Muscle of leg (tissue), 11 donors: Measurements from ENCODE around the gene SATB1. TPM values are rescaled to one million over a fixed set of nuclear protein-coding genes. Genes with fewer than 3 reads are reported as not detected.
A peak's percentile ranks its signal among the peaks of the same experiment; 100 is the strongest.

ENCODE experiments used
- DNase-seq: peaks from one replicate; pipeline ENCODE4 v3.0.0; 2013
- H3K27ac ChIP-seq: one replicate; pipeline ENCODE4 v1.5.1; 2013; ENCODE audit warnings: mild to moderate bottlenecking, low read length, control low read depth
- H3K27me3 ChIP-seq: one replicate; pipeline ENCODE4 v1.6.1; 2013; ENCODE audit warnings: low read length; ENCODE audit not compliant: control insufficient read depth, insufficient read depth
- H3K36me3 ChIP-seq: one replicate; pipeline ENCODE4 v1.6.1; 2013; ENCODE audit warnings: low read length; ENCODE audit not compliant: control insufficient read depth, insufficient read depth
- H3K4me1 ChIP-seq: one replicate; pipeline ENCODE4 v1.6.1; 2013; ENCODE audit warnings: low read length; ENCODE audit not compliant: control insufficient read depth, insufficient read depth
- H3K4me3 ChIP-seq: one replicate; pipeline ENCODE4 v1.5.1; 2013; ENCODE audit warnings: low read length, control low read depth
- H3K9me3 ChIP-seq: replicated peaks from 2 replicates; pipeline ENCODE4 v1.6.1; 2013; ENCODE audit warnings: low read depth, low read length; ENCODE audit not compliant: control insufficient read depth
- WGBS: methylation state at CpG from one replicate; pipeline ENCODE4 v1.1.5; 2013; ENCODE audit warnings: missing lambda C conversion rate; ENCODE audit not compliant: insufficient coverage; 5-methylcytosine and 5-hydroxymethylcytosine counted together
- polyA plus RNA-seq, 8 donors: library from polyadenylated mRNA; unstranded; fragments of 120-200 nt; gene quantifications; one replicate each; pipeline versions ENCODE4 v1.2.1 to v1.2.3, GENCODE V29; 2013; ENCODE audit warnings: inconsistent platforms in 1 of 8, low replicate concordance in 1 of 8; ENCODE audit not compliant: insufficient read length in 8 of 8, insufficient read depth in 1 of 8
- total RNA-seq: library from RNA; stranded (reverse); fragments of 120-200 nt; gene quantifications from one replicate; pipeline ENCODE4 v1.2.4, GENCODE V29; 2013

SATB1 gene
- total and polyA plus RNA-seq, 9 donors: 29.0 to 39.0 (median 34.6) TPM

DNA sequence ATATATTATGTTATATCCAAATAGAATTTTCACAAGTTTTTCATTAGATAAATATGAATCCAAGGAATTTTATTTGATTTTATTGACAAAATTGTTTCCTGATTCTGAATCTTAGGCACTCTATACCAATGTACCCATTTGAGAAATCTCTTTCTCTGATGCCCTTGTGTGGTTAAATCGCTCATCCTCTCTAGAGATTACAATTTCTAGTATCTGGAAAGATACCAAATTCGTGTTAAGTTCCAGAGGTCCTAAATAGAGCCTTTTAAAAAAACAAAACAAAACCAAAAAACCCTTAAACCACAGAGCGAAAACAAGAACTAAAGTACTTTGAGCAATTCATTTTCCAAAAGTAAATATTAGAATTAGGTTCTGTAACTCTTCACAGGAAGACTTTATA, 20.0 kb downstream of the SATB1 start:
- no peaks in the 10 kb centered on the region for H3K27me3 ChIP-seq
- H3K4me1 ChIP-seq: no peaks in the 10 kb centered on the region
- H3K9me3 ChIP-seq: no peaks in the 10 kb centered on the region
- H3K27ac ChIP-seq: no peak overlapping the region
- DNase-seq: no peak
- no peaks in the 10 kb centered on the region for H3K36me3 ChIP-seq
- H3K4me3 ChIP-seq: no peak overlapping the region
- WGBS: no CpG with 5 or more reads among the region's 3 CpGs

- Histone ChIP-seq H3K27ac (no peak overlapping the region), H3K27me3 (no peaks in the 10 kb centered on the region), H3K4me3 (no peak overlapping the region), H3K36me3 (no peaks in the 10 kb centered on the region), H3K9me3 (no peaks in the 10 kb centered on the region), H3K4me1 (no peaks in the 10 kb centered on the region)
- no peak for DNase-seq
- 33% methylated on average over 1 of the region's 2 CpGs for WGBS
Measured at GRCh38 chr3:18403061-18403460, 22.1 kb downstream of the SATB1 start.

DNA sequence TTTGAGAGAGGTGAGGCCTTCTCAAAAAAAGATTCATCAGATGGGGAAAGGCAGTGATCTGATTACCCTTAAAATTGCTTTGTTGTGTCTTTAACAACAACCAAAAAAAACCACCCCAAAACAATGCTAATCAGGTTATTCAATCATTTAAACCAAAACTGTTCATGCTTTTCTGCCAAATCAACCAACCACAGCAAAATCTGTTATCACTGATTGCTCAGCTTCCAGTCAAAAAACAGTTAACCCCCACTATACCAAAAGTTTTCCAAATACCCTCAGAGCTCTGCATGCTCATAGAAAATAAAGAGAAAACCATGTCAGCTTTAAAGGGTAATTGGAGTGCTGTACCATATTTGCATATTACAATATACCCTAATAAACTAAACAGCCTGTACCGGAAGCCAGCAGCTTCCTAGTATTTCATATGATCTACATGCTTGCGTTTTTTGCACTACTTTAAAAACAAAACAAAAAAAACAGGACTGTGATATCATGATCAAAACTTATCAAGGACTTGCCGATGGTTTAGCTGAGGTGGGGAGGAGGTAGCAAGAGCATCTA, 22.8 kb downstream of the SATB1 start:
- no peak overlapping the region for H3K27ac ChIP-seq
- no peak for DNase-seq
- 100% methylated on average over 1 of the region's 3 CpGs for WGBS
- H3K27me3 ChIP-seq: no peaks in the 10 kb centered on the region
- no peaks in the 10 kb centered on the region for H3K9me3 ChIP-seq
- no peak overlapping the region for H3K4me3 ChIP-seq
- H3K36me3 ChIP-seq: no peaks in the 10 kb centered on the region
- H3K4me1 ChIP-seq: no peaks in the 10 kb centered on the region

- Histone ChIP-seq H3K9me3 (no peaks in the 10 kb centered on the region), H3K27ac (no peak overlapping the region), H3K4me3 (no peak overlapping the region), H3K27me3 (no peaks in the 10 kb centered on the region), H3K36me3 (peaks cover 4% of the 10 kb centered on the region), H3K4me1 (no peaks in the 10 kb centered on the region)
- DNase-seq: peak; percentile 31
- 100% methylated on average over 1 of the region's 10 CpGs for WGBS
Measured at GRCh38 chr3:18401300-18401961, 23.7 kb downstream of the SATB1 start.

DNA sequence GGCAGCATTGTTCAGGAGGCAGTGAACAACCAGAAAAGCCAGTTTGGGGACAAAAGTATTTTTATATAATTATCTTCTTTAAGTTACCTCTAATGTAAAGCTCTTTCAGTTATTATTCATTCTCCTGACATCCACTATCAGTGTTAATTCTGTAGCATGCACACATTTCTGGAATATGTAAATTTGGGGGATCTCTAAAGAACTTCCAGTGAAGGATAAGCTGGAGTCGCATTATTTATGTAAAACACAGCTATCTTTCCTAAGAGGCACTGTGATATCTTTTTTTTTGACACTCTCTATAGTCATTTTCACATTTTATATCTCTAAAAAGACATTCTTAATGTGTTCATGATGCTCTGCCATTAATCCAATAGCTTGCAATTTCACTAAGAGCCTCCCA, 26.7 kb downstream of the SATB1 start:
- Histone ChIP-seq H3K4me1 (no peaks in the 10 kb centered on the region), H3K36me3 (peaks cover 12% of the 10 kb centered on the region), H3K4me3 (no peak overlapping the region), H3K27me3 (no peaks in the 10 kb centered on the region), H3K27ac (no peak overlapping the region), H3K9me3 (no peaks in the 10 kb centered on the region)
- no CpG with 5 or more reads among the region's 1 CpG for WGBS
- DNase-seq: no peak

DNA sequence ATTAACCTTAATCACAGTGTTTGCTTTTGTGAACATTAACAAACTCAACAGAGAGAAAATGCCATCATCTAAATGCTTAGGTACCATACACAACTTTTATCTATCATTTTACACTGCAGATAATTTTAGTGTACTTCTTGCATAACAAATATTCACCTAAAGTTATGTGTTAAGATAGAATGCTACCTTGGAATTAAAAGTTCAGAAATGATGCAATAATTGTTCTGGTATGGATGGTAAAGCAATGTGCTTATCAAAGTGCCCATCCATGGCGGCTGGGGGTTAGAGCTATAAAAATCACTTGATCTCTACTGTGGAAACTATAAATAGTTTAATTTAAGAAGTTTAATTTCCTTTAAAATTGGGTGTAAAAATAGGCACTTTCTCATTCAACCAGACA, 28.7 kb downstream of the SATB1 start:
- no CpG with 5 or more reads among the region's 1 CpG for WGBS
- Histone ChIP-seq H3K9me3 (no peaks in the 10 kb centered on the region), H3K36me3 (peaks cover 12% of the 10 kb centered on the region), H3K27me3 (no peaks in the 10 kb centered on the region), H3K4me1 (no peaks in the 10 kb centered on the region), H3K27ac (no peak overlapping the region), H3K4me3 (no peak overlapping the region)
- no peak for DNase-seq

DNA sequence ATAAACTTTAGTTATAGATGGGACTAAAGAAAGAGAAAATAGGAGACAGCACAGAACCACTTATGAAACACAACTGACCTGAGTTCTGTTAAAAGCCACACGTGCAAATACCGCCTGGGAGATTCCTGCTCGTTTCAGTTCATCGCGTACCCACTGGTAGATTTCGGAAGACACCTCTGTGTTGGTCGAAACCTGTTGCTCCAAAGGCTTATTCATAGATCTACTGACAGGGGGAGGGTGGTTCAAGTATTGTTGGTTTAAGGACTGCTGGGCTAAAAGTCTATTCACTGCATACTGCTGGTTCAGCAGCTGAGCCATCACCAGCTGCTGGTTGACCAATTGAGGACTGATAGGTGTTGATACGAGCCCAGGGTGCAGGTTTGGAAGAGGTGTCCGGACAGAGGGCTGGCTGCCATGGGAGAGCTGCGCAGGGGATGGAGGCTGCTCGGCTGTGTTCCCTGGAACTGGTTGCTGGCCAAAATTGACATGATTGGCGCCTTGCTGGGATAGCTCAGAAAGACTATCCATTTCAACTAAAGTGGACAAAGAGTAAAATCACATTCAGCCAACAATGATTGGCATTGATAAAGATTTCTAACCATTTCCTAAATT, 30.6 kb downstream of the SATB1 start:
- no peaks in the 10 kb centered on the region for H3K27me3 ChIP-seq
- peaks cover 12% of the 10 kb centered on the region for H3K36me3 ChIP-seq
- no peaks in the 10 kb centered on the region for H3K4me1 ChIP-seq
- no peak for DNase-seq
- no peaks in the 10 kb centered on the region for H3K9me3 ChIP-seq
- no peak overlapping the region for H3K4me3 ChIP-seq
- H3K27ac ChIP-seq: no peak overlapping the region
- 97% methylated on average over 9 of the region's 12 CpGs for WGBS

GRCh38 chr3:18393906-18394305, 31.2 kb downstream of the SATB1 start:
- H3K36me3 ChIP-seq: peaks cover 12% of the 10 kb centered on the region
- no peak for DNase-seq

DNA sequence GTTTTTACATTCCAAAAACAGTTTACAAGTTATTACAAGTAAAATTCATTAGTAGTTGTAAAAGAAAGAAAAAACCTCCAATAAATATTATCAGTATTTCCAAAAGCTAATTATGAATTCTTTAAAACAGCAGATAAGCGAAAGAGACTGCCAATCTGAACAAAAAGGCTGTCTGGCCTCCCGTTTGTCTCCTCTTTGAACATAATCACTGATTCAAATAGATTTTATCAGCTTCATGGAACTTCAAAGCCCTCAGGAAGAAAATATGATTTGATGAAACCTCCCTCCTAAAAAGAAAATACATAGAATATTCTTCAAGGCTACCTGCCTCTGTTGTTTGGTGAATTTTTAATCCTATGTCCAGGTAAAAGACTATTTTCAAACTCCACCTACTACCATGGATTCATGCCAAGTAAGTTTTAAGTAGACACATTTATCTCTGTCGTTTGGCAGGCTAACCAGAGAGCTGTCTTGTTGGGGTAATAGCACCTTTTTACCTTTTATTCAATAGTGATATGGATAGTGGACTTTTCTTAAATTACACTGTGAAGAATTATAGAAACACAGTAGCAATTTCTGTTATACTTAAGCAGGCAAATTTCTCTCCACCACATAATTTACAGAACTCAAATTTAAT, 35.0 kb downstream of the SATB1 start:
- Histone ChIP-seq H3K36me3 (peaks cover 12% of the 10 kb centered on the region), H3K9me3 (no peaks in the 10 kb centered on the region), H3K27ac (no peak overlapping the region), H3K27me3 (no peaks in the 10 kb centered on the region), H3K4me1 (no peaks in the 10 kb centered on the region), H3K4me3 (no peak overlapping the region)
- no CpG with 5 or more reads among the region's 3 CpGs for WGBS
- no peak for DNase-seq

More at GRCh38 chr3:18393906-18394305, 31.2 kb downstream of the SATB1 start:
- H3K9me3 ChIP-seq: no peaks in the 10 kb centered on the region
- H3K4me3 ChIP-seq: no peak overlapping the region
- WGBS: no CpG with 5 or more reads among the region's 2 CpGs
- H3K27me3 ChIP-seq: no peaks in the 10 kb centered on the region
- no peak overlapping the region for H3K27ac ChIP-seq
- no peaks in the 10 kb centered on the region for H3K4me1 ChIP-seq

DNA sequence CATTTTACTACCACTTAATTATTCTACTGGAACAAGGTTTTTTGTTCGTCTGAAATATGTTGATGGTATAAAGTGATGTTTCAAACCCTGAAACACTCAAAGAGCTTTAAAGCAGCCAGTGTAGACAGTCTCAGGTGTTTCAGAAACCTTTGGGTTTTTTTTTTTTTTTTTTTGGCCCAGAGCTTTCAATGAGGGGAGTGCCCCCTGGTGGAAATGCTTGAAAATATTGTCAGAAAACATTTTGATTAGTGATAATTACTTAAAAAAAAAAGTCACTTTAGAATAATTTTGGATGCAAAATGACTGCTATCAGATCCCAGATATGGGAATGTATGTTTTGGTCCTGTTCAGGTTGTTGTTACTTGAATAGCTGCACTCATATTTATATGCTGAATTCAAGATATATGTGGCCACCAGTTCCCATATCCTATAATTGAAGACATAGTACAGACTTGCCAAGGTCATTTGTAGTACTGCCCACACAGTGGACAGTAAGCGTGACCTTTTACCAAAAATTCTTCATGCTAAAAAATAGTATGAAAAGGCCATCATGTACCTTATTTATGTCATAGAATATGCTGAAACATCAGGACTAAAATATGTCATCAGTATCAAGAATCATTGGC, 35.9 kb downstream of the SATB1 start:
- H3K36me3 ChIP-seq: peaks cover 5% of the 10 kb centered on the region
- H3K27me3 ChIP-seq: no peaks in the 10 kb centered on the region
- no peak overlapping the region for H3K4me3 ChIP-seq
- no peak overlapping the region for H3K27ac ChIP-seq
- peak; percentile 22 for DNase-seq
- H3K4me1 ChIP-seq: no peaks in the 10 kb centered on the region
- whole genome bisulfite sequencing: no CpG with 5 or more reads among the region's 2 CpGs
- no peaks in the 10 kb centered on the region for H3K9me3 ChIP-seq
